ENCODE data around the gene SGTA.

SGTA gene, protein sequence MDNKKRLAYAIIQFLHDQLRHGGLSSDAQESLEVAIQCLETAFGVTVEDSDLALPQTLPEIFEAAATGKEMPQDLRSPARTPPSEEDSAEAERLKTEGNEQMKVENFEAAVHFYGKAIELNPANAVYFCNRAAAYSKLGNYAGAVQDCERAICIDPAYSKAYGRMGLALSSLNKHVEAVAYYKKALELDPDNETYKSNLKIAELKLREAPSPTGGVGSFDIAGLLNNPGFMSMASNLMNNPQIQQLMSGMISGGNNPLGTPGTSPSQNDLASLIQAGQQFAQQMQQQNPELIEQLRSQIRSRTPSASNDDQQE

DNA sequence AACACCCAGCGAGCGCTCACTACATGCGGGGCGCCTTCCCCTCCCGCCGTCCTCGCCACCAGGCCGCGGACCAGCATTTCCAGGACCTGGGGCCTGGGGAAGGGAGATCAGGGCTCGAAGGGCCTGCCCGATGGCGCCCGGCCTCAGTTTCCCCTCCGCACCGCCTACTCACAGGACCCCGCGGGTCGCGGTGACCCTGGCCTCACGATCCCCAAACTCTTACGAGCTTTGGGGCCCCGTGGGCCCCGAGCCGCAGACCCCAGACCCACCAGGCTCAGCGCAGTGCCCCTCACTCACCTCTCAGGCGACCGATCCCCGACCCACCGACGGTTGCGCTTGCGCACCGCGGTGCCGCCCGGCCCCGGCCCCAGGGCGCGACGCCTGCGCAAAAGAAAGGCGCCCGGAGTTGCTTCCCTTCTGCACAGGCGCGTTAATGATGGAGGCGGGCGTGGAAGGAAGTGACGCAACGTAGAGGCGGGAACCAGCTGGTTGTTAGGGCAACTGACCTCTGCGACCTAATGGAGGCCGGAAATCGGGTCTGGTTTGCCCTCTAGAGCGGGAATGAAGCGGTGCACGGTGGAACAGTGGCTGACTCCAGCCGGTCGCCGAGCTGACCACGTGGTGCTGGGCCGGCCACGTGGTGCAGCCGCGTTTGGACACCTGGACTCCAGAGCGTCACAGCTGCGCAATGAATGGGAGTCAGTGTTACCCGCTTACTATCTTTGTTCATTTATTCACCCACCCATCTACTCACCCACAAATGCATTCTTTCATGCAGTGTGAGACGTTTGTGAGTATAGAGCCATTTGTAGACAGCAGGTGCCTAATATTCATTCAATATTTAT lies at the start of gene SGTA:
TSS of gene SGTA (minus strand) at position 338 of the 845 bp plus-strand sequence. CDS start 14,205 bp downstream, outside the sequence.
- DNase-seq = peak; percentile 99

DNA sequence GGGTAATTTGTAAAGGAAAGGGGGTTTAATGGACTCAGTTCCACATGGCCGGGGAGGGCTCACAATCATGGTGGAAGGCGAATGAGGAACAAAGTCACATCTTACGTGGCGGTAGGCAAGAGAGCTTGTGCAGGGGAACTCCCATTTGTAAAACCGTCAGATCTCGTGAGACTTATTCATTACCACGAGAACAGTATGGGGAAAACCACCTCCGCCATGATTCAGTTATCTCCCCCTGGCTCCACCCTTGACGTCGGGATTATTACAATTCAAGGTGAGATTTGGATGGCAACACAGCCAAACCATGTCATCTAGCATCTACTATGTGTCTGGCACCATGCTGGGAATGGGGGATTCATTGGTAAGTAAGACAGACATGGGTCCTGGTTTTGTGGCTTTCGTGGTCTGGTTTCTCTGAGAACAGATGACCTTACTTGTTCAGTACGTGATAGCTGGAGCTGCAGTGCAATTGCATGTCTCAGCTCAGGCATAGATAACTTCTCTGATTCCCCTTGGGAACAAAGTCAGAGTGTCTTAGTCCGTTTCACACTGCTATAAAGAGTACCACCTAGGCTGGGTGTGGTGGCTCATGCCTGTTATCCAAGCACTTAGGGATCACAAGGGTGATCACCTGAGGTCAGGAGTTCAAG lies 44.9 kb upstream of the SGTA start:
- DNase-seq = no peak

DNA sequence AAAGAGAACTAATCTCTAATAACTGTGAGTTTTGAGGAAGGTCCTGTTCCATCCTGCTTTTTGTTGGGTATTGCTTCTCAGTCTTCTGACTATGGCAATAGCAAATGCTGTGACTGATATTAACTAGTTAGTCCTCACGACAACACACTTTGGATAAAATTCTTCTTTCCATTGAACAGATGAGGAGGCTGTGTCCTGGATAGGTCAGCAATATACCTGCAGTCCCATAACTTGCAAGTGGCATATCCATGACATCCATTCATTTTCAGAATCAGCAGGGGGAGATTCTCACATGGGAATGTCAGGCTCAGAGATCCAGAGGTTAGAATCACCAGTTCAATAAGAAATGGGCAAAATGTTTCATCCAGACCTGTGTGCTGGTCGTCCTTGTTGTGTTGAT lies 43.9 kb upstream of the SGTA start:
- DNase-seq = no peak

DNA sequence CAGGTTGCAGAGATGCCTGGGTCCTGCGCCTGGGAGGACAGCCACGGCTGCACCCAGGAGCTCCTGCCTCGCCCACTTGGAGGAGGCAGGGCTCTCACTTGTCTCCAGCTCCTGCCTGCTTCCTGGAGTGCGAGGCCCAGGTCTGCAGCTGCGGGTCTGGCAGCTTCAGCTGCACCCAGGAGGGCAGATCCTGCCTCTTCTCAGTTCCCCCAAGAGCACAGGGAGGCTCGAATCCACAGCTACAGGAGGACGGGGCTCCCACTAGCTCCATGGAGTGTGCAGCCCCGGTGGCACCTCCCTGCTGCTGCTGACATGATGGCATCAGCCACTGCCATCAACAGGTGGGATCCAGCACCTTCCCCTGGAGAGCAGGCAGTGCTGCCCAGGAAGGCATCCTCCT lies 41.1 kb upstream of the SGTA start:
- DNase-seq = no peak

DNA sequence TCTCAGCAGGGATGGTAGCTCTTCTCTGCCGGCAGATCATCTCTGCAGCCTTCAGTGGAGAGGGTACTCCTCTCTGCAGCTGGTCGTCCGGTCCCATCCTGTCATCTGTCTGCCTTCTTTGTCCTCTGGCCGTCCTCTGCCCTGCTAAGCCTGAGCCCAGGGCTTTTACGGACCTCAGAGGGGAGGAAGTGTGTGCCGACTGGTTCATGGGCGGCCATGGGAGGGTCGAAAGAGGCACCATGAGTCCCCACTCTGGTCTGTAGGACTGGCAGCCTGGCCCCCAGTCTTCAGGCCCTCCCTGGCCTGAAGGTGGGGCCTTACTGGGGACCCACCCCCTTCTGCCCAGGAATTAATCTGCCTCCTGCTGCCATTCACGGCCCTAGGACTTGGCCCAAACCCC lies 40.6 kb upstream of the SGTA start:
- DNase-seq = no peak

DNA sequence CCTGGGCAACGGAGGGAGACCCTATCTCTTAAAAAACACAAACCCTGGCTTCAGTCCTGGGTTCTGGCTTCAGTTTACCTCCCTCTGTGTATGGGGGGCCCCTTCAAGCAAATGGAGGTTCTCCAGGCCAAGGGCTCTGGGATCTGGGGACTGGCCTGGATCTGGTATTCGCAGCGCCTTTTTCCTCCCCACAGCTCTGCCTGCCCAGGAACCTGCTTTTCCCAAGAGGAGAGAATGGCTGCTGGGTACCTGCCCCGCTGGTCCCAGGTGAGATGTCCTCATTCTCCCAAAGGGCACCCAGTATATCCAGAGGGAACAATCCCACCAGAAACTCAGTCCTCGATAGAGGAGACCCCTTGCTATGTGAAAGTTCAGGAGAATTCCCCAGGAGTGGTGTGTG lies 39.8 kb upstream of the SGTA start:
- no peak for DNase-seq

DNA sequence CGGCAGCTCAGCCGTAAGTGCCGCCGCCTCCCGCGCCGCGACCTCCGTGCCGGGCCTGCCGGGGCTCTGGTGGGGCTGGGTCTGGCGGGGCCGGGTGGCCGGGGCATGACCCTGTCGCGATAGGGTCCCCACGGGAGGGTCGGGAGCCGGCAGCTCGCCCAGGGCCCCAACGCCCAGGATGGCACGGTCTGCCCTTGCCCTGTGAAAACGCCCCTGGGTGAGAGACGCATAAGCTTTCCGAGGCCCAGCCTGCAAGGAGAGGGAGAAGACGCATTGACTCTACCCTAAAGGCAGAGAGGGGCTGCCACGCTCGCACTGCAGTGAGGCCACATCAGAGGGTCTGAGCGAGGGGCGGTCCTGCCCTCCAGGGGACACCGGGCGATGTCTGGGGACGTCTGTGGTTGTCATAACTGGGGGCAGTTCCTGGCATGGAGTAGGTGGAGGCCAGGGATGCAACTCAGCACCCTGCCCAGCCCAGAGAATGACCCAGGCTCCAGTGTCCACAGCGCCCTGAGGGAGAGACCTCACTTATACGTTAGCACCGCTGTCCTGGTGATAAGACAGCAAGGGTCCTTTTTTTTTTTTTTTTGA lies 37.1 kb upstream of the SGTA start:
- peak; percentile 26 for DNase-seq

DNA sequence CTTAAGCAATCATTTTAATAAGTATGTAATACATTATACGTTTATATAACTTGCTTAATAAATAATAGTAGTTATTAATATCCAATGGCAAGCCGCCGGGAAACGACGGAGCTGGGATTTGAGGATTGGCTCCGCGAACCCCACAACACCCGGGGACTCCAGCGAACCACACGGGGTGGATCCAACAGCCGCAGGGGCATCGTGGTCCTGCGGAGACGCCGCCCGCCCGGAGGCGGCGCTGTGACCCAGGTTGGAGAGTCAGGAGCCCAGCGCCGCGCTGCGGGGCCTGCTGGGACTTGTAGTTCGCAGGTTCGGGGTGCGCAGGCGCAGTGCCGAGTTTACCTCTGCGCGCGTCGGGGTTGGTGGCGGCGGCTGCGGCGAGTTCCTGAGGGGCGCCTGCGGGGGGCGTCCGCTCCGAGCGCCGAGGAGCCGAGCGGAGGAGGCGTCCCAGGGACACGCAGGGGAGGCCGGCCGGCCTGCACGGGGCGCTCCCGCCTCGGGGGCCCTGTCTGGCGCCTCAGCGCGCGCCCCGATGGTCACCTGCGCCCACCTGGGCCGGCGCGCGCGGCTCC lies 36.6 kb upstream of the SGTA start, which contains the start of gene ZNF554:
TSS of gene ZNF554 (plus strand) at position 329 of the 572 bp plus-strand sequence. CDS start at position 533, 204 bp downstream.
- DNase-seq = peak; percentile 97

DNA sequence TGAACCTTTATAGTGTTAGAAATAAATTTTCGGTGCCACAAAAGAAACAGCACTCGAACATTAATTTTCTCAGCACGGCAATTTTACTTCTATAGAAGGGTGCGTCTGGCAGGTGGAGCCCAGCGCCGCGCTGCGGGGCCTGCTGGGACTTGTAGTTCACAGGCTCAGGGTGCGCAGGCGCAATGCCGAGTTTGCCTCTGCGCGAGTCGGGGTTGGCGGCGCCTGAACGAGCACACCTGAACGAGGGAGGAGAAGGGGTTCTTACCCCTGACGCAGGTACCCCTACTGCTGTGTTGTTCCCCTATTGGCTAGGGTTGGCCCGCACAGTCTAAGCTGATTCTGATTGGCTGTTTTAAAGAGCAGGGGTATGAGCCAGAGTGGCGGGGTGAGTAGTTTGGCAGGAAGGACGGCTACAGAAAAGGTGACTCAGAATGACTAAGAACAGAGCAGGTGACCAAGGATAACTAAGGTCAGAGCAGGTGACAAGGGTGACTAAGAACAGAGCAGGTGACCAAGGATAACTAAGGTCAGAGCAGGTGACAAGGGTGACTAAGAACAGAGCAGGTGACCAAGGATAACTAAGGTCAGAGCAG lies 34.3 kb upstream of the SGTA start:
- peak; percentile 69 for DNase-seq

DNA sequence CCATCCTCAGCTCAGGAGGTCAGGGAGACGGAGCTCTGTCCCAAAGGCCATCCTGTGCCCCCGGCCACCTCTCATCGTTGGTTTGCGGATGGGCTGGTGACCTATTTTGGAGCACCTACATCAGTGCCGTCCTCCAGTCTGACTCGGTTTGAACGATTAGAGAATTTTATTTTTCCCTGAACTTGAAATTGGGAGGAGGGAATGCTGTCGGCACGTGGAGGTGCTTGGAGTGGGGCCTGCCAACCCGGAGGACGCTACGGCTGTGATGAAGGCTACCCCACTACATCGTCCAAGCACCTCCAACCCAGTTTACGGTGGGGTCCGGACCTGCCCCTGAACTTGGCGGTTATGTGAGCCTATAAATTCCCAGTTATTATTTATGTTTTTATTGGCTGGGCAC lies 33.6 kb upstream of the SGTA start:
- DNase-seq = no peak

DNA sequence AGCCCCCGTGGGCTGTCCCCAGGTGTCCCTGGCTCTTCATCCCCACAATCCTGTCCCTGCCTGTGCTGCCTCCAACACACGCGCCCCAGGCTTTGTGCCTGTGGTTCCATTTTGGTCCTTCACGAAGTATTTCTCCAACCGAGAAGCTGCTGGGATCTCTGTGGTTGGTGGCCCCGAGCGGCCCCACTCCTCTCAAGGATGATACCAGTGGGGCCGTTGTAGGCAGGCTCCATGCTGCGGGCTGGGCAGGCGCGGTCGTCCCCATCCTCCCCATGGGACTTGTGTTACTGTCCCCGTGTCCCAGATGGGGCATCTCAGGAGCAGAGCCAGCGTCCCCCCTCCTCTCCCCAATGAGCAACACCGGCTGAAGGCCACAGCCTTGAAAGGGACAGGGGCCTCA lies 32.9 kb upstream of the SGTA start:
- DNase-seq = no peak

DNA sequence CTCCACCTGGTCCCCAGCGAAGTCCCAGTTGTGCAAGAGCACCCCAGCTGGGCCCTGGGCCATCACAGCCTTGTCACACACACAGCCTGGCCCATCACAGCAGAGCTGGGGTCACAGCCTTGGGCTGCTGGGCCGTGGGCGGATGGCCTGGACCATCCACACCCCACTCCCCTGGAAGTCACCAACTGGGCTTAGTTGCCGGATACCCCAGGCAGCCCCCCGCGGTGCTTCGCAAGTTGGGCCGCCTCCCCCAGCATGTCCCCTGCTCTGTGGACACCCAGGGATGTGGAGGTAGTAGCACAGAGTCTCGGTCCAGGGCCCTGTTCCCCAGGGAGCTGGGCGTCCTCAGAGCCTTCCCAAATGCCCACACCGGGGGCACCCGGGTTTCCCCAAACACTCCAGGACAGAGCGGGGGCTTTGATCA lies 32.1 kb upstream of the SGTA start:
- DNase-seq = no peak

DNA sequence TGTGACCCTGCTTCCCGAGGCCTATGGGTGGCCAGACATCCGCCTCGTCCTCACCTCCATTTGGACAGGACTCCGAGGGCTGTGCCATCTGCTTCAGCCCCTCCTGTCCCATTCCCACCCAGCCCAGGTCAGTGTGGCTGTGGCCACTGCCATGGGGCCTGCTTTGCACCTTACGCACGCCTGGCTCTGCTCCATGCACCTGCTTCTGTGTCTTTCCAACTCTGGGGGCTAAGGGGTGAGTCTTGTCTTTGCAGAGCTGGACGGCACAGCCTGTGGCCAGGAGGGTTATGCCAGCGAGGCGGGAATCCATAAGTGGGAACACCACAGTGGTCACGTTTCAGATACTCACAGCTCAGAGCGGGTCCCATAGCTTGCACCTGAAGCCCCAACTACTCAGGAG lies 31.4 kb upstream of the SGTA start:
- DNase-seq = no peak

DNA sequence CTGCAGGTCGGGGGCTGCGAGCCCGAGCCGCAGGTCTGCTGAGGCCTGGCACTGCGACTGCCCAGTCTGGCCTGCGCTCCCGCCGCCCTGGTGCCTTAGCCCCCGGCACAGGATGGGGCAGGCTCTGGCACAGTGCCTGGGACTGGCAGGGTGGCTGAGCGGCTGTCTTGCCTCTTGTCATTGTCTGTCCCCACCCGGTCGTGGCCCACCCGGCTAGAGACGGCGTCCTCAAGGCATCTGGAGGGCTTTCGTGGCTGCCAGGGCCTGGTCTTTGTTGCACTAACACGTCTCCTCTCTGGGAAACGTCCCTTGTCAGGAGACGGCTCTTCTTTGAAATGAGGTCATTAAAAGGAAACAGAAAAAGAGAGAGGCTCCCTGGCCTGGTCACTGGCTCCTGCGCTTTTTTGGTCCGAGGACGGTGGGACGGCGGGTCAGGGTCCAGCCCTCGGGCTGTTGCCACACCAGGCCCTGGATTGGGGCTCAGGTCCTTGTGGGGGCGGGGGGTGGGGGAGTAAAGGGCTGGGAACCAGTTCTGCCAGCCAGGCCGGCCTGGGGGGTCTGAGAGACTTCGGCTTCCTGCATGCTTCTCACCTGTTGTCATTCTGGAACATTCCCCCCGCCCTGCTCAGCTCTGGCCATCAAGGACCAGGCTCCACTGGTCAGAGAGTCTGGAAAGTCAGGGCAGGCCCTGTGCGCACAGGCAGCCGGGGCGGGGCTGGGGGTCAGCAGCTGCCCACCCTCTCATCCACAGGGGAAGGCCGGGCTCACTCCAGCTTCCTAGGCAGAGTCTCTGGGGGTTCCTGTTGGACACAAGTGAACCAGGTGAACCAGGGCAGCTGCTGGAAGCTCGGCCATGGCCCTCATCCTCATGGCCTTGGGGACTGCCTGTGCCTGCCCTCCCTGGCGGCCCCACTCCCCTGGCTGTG lies 30.4 kb upstream of the SGTA start:
- no peak for DNase-seq

DNA sequence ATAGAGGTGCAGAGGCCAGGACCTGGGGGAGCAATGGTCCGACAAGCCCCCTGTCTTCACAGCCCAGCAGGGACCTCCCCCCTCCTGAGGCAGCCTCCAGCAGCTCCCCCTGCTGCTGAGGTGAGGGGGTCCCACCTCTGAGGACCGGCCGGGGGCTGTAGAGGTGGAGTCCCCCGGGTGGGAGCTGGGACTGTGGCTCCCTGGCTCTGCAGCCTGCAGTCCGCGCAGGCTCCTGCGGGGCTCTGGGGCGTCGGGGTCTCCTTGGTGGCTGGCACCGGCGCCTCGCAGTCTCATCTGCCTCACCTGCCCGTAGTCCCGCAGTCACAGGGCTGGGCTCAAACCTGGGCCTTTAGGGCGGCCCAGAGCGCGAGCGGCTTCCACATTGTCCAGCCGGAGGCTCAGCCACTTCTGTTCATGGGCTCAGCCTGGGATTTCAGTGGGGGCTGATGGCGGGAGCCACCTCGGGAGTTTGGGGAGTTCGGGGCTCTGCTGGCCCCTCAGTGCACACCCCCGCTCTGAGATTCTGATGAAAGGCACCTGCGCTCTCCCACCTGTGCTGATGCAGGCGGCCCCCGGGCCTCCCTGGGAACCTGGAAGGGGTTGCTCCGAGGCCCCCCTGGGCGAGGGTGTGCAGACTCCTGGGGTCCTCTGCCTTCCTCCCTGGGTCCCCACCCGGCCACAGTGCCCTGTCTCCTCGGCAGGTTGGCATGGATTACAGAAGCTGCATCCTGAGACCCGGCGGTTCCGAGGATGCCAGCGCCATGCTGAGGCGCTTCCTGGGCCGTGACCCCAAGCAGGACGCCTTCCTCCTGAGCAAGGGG lies 29.6 kb upstream of the SGTA start:
- DNase-seq = no peak

DNA sequence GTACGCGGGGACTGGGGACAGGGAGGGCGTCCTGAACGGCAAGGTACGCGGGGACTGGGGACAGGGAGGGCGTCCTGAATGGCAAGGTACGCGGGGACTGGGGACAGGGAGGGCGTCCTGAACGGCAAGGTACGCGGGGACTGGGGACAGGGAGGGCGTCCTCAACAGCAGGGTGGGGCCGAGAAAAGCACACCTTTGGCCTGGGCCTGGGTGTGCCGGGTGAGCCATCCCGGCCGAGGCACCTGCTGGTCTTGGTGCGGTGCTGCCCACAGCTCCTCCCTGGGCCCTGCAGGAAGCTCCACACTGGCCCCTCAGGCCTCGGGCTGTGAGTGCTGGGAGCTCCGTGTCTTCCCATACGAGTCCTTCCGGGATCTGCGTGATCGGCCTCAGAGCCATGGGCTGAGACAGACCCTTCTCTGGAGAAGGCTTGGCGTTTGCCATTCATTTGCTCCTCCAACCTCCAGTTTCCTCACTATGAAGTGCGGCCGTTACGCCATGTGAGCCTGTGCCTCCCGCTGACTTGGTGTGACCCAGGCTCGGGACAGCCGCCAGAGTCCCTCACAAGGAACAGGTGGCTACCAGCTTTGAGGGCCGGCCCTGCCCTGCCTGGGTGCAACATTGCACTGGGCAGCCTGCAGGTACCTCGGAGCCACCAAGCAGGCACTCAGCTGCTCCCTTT lies 28.8 kb upstream of the SGTA start:
- DNase-seq = no peak

DNA sequence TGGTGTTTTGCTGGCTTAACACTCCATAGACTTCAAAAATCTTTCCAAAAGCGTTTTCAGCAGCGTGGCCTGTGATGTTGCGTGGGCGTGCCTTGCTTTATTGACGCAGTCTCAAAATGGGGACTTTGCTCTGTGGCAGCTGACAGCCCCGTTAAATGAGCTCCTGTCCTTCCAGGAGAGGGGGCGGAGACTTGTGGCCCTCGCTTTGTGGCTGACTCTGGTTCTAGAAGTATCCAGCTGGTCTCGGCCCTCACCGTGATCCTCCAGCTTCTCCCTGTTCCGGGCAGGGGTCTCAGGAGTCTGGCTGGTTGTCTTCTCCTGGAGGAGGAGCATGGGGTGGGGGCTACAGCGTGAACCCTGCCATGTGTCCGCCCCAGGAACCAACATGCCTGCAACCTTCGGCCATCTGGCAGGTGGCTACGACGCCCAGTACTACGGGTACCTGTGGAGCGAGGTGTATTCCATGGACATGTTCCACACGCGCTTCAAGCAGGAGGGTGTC lies 28.2 kb upstream of the SGTA start:
- DNase-seq = no peak

DNA sequence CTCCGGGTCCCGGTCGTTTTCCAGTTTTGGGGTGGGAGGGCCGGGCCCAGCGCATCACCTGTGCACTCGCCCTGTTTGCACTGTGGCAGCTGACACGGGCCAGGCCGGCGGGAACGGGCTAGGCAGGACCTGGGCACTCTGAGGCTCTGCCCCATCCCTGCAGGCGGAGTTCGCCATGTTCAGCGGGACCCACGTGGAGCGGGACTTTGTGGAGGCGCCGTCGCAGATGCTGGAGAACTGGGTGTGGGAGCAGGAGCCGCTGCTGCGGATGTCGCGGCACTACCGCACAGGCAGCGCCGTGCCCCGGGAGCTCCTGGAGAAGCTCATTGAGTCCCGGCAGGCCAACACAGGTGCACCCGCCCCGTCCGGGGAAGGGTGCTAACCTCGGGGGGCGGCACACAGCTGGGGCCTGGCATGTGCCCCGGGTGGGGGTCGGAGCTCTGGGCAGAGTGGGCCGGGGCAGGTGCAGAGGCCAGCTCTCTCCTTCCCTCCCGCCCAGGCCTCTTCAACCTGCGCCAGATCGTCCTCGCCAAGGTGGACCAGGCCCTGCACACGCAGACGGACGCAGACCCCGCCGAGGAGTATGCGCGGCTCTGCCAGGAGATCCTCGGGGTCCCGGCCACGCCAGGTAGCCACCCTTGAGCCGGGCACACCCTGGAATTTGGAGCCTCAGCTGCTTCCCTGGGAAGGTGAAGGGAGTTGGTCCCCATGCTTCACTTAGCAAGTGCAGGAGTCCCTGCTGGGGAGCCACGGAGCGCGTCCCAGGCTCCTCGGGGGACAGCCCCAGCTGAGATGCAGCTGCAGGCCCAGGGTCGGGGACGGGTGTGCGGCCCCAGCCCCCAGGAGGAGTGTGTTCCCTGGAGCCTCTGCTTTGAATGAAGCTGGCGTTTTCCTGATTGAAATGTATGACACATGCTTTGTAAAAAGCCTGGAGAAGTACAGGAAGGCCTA lies 27.3 kb upstream of the SGTA start:
- no peak for DNase-seq
